GM12864 (cell line): Measurements from ENCODE around the gene ACE.

Experiments
- DNase-seq: peaks from one replicate; pipeline ENCODE4 v3.0.0-alpha.2; 2011; ENCODE audit warnings: low read depth
- H3K4me3 ChIP-seq: 2 replicates; pipeline ENCODE4 v1.5.1; 2011; ENCODE audit warnings: mild to moderate bottlenecking, low read depth, low read length, control low read depth
- TF ChIP-seq, protein P1 (sequence below): IDR thresholded peaks from 2 replicates; pipeline ENCODE4 v1.5.1; 2011; ENCODE audit warnings: low read depth, mild to moderate bottlenecking, moderate library complexity, low read length, control low read depth, inconsistent platforms; ENCODE audit errors: missing control alignments

The ACE gene

GRCh38 chr17:63537991-63538692, 61.3 kb downstream of the ACE start:
- no peak overlapping the region for H3K4me3 ChIP-seq

DNA sequence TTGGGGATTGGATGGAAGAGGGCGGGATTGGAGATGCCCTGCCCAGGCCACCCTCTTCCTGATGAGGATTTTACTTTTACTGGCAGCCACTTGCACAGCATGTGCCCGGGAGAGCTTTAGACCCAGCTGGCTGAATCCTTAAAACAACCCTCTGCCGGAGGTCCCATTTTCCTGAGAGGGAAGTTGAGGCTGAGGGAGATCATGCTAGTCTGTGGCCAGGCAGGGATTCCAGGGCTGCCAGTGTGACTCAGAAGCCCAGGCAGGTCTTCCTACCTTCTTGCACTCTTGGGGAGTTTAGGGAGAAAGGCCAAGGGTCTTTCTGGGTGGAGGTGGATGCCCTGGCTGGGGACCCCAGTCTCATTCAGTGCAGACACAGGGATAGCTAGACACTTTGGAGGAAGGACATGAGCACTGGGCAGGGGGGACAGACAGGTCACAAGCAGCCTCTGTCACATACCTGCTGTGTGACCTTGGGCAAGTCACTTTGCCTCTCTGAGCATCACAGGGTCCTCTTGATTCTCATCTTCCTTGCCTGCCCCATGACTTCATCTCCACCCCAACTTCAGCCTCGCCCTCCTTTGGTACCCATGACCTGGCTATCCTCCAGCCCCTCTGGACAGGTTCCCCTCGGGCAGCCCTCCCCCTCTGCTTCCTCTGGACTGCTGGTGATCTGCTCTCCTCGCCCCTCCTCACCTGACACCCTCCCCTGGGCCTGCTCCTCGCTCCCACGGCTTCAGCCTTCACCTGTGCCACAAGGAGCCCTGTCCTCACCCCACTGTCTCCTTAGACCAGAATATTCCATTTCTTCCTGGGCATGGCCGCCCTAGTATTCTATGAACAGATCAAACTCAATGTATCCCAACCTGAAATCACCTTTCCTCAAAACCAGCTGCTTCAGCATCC, 62.1 kb downstream of the ACE start:
- no peak overlapping the region for H3K4me3 ChIP-seq
- TF ChIP-seq, protein P1, sequence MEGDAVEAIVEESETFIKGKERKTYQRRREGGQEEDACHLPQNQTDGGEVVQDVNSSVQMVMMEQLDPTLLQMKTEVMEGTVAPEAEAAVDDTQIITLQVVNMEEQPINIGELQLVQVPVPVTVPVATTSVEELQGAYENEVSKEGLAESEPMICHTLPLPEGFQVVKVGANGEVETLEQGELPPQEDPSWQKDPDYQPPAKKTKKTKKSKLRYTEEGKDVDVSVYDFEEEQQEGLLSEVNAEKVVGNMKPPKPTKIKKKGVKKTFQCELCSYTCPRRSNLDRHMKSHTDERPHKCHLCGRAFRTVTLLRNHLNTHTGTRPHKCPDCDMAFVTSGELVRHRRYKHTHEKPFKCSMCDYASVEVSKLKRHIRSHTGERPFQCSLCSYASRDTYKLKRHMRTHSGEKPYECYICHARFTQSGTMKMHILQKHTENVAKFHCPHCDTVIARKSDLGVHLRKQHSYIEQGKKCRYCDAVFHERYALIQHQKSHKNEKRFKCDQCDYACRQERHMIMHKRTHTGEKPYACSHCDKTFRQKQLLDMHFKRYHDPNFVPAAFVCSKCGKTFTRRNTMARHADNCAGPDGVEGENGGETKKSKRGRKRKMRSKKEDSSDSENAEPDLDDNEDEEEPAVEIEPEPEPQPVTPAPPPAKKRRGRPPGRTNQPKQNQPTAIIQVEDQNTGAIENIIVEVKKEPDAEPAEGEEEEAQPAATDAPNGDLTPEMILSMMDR = no peak
- no peak for DNase-seq

More at GRCh38 chr17:63537991-63538692, 61.3 kb downstream of the ACE start:
- TF ChIP-seq, protein P1 = no peak
- DNase-seq = no peak

- no peak overlapping the region for H3K4me3 ChIP-seq
- DNase-seq = no peak
- TF ChIP-seq, protein P1 = no peak
These were observed 63.7 kb downstream of the ACE start for GRCh38 chr17:63540590-63540989.

DNA sequence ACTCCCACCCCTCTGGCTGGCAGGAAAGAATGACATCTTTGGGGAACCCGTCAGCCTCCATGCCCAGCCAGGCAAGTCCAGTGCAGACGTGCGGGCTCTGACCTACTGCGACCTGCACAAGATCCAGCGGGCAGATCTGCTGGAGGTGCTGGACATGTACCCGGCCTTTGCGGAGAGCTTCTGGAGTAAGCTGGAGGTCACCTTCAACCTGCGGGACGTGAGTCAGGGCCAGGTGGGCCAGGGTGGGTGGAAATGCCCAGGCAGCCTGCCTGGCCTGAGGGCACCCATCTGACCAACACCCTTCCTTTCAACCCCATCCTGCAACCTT, 65.3 kb downstream of the ACE start:
- no peak overlapping the region for H3K4me3 ChIP-seq
- no peak for DNase-seq
- TF ChIP-seq, protein P1 = no peak

GRCh38 chr17:63542942-63543821, 66.3 kb downstream of the ACE start:
- no peak for DNase-seq
- TF ChIP-seq, protein P1 = no peak
- H3K4me3 ChIP-seq = no peak overlapping the region

DNA sequence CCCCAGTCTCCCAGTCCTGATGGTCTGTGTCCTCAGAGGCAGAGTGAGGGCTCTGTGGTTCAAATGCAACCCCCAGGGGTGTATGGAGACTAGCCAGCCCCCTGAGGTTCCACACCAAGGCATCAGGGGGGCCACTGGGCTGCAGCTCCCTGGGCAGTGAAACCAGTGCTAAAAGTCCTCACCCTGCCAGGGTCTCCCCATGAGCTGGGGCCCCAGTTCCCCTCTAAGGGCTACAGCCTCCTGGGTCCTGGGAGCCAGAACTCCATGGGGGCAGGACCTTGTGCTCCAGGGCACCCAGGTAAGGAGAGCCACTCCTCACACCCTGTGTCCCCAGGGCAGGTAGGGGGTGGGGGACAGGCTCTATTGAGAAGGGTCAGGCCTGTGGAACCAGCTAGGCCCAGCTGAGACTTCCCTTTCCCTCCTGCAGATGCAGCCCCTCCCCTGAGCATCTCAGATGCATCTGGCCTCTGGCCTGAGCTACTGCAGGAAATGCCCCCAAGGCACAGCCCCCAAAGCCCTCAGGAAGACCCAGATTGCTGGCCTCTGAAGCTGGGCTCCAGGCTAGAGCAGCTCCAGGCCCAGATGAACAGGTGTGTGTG, 67.1 kb downstream of the ACE start:
- H3K4me3 ChIP-seq = no peak overlapping the region
- TF ChIP-seq, protein P1 = no peak
- no peak for DNase-seq
